SW 1271 (cell line): ENCODE data around the gene NRG2.

Source experiments
- DNase-seq, 2 experiments: peaks; one replicate each; lab custom pipeline; 2025; lab: John Stamatoyannopoulos, UW

NRG2 gene

DNA sequence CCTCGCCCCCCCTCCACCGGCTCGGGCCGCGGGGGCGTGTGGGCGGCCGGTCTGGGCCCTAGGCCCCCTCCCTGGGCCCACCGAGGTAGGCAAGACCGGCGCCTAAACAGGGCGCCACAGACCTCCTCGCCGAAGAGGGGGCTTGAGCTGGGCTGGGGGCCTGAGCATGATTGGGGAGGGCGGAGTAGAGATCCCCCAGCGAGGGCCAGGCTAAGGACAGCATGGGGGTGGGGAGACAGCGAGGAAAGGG, 138.6 kb downstream of the NRG2 start:
- DNase-seq = no peak

DNA sequence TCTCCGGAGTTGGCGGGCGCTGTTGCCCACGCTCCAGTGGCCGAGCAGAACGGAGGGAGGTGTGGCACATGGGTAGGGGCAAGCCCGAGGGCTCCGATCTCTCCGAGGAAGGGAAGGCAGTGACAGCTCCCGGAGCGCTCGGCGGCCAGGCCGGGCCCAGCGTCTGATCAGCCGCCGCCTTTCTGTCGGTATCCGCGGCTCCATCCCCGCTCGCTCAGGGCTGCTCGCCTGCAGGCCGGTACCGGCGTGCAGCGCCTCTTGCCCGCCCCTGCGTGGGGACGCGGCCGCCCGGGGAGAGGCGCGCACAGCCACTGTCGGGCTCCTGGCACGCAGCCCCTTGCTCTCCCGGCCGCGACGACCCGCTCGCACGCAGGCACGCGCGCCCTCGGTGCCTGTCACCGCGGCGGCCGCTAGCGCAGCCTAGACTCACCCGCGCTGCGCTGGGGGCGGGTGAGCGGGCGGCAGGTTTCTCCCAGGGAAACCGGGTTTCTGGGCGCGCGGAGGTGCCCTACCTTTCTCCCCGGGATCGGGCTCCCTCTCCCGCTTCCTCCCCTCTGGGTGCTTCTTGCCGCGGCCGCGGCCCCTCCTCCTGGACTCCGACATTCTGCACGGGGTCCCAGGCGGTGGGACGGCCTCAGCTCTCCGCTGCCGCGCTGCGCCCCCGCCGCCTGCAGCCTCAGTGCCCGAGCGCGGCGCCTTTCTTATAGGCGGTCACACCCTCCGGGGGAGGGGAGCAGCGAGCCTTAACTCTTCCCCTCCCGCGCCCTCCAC, 139.1 kb downstream of the NRG2 start:
- DNase-seq = no peak

DNA sequence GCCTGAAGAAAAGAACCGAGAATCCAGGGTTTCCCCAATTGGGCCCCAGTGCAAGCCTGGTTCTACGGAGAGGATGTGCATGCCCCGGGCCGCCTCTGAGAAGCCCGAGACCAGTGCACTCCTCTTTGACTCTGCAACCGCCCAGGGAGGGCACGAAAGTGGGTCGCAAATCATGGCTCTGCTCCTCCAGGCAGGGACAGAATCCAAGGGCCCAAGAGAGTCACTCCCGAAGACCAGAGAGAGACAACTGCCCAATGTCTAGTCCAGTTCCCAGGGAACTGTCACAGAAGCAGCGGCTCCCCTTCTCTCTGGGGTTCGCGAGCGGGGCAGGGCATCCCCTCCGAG, 139.7 kb downstream of the NRG2 start:
- DNase-seq = no peak

- no peak for DNase-seq
Measured at GRCh38 chr5:139901986-139902385, 141.1 kb downstream of the NRG2 start.

- no peak for DNase-seq
Measured at GRCh38 chr5:139901251-139901575, 141.9 kb downstream of the NRG2 start.

- DNase-seq = no peak
Measured at GRCh38 chr5:139900546-139901250, 142.4 kb downstream of the NRG2 start.

DNA sequence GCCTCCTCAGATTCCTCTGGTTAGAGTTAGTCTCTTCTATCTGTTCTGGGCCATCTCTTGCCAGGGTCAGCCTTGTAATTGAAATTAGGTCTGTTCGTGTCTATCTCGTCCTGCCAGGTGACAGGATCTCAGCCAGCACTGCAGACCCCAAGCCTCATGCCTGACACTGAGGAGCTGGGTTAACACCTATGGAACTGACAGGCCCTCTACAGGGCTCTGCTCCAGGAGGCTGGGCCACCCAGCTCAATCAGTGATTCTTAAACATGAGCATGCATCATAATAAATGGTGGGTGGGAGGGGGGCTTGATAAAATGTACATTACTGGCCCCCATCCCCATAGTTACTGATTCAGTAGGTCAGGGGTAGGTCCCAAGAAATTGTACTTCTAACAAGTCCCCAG, 144.1 kb downstream of the NRG2 start:
- no peak for DNase-seq

DNA sequence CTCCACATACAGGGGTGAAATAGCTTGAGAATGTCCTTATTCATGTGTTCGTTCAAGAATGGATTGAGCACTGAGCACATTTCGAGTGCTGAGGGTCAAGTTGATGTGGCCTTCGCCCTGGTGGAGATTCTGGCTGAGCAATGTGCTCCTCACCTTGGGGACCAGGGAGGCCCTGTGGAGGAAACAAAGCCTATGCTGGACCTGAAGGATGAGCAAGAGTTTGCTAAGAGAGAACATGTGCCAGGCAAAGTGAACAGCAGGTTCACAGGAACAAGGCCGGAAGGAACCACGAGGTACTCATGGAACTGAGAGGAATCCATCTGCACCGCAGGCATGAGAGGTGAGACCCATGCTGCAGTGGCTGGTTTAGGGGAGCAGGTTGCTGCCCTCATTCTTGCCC, 145.1 kb downstream of the NRG2 start:
- no peak for DNase-seq

GRCh38 chr5:139897342-139897741, 145.8 kb downstream of the NRG2 start:
- no peak for DNase-seq

DNA sequence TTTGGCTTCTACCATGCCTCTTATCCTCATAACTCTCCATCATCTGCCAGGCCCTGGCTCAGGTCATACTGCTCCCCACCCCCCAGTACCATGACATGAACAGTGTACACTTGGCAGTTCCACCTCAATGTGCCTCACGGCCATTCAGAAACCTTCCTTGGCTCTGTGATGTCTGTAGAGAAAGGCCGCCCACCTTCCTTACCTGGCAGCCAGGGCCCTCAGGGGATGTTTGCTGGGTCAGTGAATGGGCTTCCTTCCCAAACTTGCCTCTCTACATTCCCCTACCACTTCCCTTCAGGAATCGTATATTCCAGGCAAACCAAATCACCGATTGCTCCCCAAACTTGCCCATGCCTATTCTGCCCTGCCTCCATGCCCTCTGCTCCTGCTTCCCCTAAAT, 146.4 kb downstream of the NRG2 start:
- no peak for DNase-seq

GRCh38 chr5:139895647-139896046, 147.5 kb downstream of the NRG2 start:
- no peak for DNase-seq

- no peak for DNase-seq
Measured at GRCh38 chr5:139895046-139895445, 148.1 kb downstream of the NRG2 start.

DNA sequence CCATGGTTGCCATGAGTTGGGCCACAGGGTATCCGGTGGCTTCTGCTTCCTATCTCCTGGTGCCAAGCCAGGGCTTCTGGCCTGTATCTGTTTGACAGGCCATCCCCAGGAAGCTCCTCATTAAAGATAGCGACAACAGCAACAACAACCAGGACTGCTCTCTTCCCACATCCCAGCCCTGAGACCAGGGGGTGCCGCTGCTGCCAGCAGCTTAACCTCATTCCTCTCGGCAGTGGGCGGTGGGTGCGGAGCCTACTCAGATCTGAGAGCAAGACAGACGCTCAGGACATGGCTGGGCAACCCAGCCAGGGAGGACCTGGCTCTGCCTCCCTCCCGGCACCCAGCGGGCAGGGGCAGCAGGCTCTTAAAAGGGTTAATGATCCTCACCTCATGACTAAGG, 149.2 kb downstream of the NRG2 start:
- DNase-seq = no peak

DNA sequence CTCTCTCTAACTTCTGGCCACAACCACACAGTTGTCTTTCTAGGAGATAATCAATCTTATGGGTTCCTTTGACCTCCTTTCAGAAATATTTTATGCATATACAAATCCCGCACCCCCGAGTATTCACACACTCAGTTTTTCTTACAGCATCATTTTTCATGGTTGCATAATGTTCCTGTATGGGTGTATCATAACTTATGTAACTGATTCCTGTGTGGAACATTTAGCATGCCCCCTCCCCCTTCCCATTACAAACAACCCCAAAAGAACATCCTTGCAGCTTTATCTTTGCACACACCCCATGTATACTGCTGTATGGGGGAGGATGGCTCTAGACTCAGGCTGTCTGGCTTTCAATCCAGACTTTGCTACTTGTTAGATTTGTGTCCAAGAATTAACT, 153.7 kb downstream of the NRG2 start:
- no peak for DNase-seq

- no peak for DNase-seq
Measured at GRCh38 chr5:139888370-139888769, 154.7 kb downstream of the NRG2 start.

DNA sequence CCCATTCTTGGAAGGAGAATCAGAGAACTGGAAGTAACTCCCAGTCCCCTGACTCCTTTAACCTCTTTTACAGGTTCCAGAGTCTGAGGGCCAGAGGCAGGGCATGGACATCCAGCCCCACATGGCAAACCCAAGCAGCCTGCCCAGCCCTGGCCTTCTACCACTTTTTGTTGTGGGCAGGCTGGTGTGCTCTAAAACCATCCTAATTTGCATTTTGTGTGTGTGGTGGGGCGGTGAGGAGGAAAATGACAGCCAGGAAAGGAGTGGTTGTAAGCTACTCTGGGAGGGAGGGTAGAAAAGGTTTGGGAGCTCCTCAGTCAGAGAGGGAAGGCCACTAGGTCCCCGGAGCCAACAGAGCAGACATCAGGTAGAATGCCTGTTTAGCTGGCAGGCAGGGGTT, 156.9 kb downstream of the NRG2 start:
- DNase-seq = no peak

GRCh38 chr5:139885857-139886208, 157.3 kb downstream of the NRG2 start:
- DNase-seq = no peak

DNA sequence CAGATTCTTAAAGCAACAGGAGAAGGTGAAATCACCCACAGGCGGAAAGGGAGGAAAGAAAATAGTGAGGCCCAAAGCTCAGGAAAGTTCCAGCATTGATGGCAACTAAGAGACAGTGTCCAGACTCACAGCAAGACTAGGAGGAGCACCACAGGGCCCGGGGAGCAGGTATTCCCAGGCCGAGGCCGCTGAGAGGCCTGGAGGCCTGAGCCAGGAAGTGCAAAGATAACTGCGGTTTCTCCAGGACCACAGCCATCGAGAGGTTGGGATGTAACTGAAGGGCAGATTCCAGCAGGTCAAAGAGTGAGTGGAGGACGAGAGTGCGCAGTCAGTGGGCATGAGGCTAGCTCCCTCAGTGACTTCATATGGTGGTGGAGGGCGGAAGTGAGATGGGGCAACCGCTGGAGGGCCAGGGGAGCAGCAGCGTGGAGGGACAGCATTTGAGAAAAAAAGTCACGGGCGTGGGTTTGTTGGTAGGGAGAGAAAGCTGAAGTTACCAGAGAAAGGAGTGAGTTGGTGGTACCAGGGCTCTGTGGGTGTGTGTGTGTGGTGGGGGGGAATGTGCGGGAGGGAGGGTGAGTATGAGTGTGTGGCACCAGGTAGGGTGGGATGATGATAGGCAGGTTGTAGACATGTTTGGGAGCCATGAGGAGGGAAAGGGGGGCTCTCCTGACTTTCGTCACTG, 157.8 kb downstream of the NRG2 start:
- DNase-seq = no peak

- no peak for DNase-seq
Measured at GRCh38 chr5:139884734-139885133, 158.4 kb downstream of the NRG2 start.

DNA sequence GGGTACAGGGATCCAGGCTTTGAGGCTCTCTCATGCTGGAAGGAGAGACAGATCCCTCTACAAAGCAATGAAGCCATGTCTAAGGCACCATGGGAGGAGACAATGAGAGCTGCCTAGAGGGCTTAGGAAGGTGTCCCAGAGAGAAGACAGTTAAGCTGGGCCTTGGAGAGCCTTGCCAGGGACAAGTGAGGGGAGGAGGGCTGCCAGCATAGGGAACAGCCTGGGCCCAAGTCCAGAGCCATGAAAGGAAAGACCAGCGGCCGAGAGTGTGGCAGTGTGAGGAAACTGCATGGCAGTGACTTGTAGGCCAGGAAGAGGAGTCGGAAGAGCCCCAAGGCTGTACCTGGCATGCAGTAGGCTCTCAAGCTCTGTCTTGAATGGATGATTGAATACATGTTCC, 159.0 kb downstream of the NRG2 start:
- DNase-seq = no peak

- DNase-seq = no peak
Measured at GRCh38 chr5:139882961-139883539, 160.0 kb downstream of the NRG2 start.

- no peak for DNase-seq
Measured at GRCh38 chr5:139882316-139882715, 160.8 kb downstream of the NRG2 start.

DNA sequence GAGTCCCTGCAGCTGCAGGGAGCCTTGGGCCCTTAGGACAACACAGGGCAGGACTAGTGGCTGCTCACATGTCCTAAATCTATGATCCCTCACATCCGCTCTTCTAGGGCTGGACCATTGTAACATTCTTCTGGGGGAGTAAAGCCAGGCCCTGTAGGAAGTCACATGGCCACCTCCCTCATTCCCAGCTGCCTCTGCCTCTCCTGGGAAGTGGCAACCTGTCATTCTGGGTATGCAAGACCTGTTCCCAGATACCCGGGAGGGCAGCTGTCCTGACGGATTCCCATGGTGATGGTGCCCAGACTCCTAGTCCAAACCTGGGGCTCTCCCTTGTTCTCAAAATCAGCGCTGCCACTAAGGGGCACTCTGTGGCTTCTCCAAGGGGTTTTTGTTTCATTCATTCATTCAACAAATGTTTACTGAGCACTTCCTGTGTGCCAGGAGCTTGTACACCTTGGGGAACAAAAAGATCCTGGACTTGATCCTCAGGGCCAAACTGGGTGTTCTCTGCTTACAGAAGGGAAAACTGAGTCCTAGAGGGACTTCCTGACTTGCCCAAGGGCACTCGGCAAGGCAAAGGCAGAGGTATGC, 161.9 kb downstream of the NRG2 start:
- no peak for DNase-seq
